Stimulated activated CD4-positive, alpha-beta T cell treated with anti-CD3 and anti-CD28 coated beads, Interleukin-1b, Interleukin-23, amount 100 ng/mL, for 4 hours (primary cell): ENCODE data around the gene DPF1.
"Not testable (repeated sequence)": the region's sequence is repeated elsewhere in the genome, so short reads cannot be mapped to it uniquely, and the experiment has no call there.

Experiments
- DNase-seq, 2 donors: peaks; one replicate each; pipeline ENCODE4 v3.0.0-alpha.2; 2020; ENCODE audit warnings: low read depth in 2 of 2

The DPF1 gene

DNA sequence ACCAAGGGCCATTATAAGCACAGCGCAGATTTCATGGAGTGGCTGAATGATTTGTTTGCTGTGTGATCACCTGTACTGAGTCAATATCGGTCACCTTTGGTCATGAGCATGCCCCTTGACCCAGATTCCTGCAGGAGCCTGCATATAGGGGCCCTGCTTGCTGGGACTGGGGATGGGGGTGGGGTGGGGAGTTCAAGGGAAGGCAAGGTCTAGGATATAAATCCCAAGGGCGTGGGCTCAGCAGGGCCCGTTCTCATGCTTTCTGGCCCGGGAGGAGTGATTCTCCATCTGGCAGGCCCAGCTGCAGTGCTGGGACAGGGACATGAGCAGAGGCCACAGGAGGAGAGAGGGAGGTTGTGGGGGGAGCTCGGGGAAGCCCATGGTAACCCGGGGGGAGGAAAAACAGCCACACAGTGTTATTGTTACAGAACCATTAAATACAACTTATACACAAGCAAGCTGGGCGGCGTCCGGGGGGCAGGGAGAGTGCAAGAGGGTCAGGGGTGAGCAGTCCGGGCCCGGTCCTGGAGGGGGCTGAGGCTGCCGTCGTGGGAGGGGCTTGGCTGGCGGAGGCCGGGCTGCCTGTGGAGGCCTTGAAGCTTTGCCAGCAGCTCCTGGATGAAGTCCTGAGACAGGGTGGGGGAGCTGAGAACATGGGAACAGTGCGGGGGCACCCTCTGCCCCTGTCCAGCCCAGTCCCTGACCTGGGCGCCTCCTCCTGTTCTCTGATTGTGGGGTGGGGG lies 27.0 kb upstream of the DPF1 start:
- no peak for DNase-seq

DNA sequence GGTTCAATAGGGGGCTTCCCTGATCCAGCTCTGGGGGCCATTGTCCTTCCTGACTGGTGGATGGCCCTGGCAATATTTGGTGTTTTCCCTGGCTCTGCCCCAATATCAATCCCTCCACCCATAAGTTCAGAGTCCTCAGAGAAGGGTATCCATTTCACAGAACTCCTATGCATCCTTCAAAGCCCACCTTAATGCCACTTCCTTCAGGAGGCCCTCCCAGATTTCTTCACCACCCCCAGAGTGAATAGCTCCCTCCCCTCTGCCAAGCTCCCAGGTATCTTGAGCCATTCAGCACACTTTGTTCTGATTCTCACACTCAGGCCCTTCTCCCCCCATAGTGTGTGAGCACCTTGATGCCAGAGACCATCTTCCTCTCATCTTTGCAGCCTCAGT lies 26.4 kb upstream of the DPF1 start:
- no peak for DNase-seq

DNA sequence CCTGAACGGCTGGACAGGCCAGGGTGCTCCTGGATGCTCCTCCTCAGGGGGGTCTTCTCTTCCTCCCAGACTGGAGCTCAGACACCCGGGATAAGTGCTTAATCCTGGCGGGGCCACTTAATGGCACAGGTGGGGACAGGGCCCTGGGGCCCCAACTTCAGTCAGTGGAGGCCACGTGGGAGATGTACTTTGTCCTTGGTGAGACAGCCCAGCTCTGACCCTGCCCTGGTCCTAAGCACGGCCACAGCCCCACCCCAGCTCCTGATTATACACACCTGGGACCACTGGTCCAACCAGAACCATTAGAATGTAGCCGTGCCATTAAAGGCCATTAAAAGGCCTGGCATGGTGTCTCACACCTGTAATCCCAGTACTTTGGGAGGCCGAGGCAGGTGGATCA lies 24.4 kb upstream of the DPF1 start:
- DNase-seq = no peak

DNA sequence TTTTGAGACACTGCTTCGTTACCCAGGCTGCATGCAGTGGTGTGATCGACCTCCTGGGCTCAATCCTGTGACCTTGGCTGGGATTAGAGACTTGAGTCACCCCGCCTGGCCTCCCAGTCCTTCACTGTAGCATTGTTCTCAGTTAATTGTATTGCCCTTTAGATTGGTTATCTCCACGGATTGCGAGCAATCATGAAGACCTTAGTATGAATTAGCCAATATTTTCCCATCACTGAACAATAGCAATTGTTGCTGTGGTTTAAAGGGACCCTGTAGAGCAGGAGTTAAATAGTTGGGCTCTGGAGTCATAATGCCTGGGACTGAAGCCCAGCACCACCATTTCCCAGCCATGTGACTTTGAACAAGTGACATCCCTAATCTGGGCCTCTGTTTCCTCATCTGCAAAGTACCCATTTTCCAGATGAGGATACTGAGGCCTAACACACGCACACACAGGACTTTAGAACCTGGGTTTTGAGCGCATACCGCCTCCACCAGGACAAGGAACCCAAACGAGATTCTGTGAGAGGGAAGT lies 23.8 kb upstream of the DPF1 start:
- no peak for DNase-seq

DNA sequence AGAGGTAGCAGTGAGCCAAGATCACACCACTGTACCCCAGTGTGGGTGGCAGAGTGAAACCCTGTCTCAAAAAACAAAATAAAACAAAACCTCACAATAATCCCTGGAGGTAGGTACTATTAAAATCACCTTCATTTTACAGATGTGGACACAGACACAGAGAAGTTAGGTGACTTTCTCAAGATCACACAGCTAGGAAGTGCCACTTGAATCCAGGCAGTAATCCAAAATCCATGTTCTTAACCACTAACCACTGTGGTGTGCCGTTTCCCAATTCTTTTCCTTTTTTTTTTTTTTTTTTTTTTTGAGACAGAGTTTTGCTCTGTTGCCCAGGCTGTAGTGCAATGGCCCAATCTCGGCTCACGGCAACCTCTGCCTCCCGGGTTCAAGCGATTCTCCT lies 23.1 kb upstream of the DPF1 start:
- DNase-seq = no peak

DNA sequence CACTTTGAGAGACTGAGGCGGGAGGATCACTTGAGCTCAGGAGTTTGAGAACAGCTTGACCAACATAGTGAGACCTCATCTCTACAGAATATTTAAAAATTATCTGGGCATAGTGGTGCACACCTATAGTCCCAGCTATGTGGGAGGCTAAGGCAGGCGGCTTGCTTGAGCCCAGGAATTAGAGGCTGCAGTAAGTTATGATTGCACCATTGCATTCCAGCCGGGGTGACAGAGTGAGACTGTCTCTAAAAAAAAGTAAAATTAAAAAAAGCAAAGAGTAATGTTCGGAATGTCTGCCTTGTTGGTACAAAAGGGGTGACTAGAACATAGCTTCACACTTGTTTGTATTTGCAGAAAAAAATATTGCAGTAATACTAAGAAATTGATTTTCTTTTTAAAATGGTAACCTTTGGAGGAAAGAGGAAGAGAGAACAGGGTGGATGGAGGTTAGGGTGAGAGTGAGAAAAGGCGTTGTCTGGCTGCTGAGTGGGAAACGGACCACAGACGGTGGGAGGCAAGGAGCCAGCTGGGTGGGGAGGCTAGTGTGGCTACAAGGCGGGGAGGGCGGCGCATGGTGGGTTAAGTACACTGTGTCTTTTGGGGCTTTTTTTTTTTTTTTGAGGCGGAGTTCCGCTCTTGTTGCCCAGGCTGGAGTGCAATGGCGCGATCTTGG lies 21.9 kb upstream of the DPF1 start:
- DNase-seq = no peak

DNA sequence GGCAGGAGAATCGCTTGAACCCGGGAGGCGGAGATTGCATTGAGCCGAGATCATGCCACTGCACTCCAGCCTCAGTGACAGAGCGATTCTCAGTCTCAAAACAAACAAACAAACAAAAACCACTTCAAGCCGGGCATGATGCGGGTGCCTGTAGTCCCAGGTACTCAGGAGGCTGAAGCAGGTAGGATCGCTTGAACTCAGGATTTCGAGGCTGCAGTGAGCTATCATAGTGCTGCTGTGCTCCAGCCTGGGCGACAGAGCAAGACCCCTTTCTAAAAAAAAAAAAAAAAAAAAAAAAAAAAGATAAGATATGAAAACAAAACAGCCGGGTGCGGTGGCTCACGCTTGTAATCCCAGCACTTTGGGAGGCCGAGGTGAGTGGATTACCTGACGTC lies 19.3 kb upstream of the DPF1 start:
- no peak for DNase-seq

DNA sequence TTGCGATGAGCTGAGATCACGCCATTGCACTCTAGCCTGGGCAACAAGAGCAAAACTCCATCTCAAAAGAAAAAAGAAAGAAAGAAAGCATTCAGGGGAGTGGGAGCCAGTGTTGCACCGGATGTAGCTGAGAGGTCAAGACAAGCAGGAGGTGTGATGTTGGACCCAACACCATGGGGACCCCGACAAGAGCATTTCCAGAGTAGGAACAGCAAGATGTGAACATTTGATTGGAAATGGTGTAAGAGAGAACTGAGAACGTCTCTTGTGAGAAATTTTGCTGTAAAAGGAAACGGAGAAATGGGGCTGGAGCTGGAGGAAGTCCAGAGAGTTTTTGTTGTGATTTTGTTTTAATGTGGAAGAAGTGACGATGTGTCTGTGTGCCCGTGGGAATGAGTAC lies 15.8 kb upstream of the DPF1 start:
- DNase-seq = no peak

DNA sequence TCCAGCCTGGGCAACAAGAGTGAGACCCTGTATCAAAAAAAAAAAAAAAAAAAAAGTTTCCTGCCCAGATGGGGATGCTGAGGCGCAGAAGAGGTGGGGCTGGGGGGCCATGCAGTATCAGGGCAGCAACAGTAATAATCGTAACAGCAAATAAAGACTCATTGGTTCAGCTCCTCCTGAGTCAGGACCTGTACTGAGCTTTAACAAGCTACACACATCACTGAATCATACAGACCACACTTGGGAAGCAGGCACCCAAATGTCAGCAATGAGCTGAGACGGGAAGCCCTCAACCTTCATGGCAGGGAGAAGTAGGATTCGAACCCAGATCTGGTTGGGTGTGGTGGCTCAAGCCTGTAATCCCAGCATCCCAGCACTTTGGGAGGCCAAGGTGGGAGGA lies 10.6 kb upstream of the DPF1 start:
- no peak for DNase-seq

DNA sequence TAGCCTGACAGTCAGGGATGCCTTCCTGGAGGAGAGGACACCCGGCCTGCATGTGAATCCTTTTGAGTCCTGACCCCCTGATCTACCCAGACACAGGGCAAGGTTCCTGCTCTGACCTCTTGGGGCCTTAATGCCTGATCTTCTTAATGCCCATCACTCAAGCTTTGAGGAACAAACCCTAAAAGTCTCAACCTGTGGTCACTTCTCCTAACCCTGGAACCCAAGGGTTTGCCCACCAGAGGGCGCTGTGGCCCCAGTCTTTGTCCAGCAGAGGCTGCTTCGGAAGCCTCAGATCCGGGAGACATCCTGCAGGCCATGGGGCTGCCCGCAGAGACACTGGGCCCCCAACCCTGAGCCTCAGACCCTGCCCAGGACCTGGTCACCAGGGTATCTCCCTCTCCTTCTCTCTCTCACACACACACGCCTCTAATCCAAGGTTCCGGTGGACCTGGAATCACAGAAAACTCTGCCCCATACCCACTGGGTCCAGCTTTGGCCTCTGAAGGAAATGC lies 9.8 kb upstream of the DPF1 start:
- peak; percentile 64 to 77 for DNase-seq

DNA sequence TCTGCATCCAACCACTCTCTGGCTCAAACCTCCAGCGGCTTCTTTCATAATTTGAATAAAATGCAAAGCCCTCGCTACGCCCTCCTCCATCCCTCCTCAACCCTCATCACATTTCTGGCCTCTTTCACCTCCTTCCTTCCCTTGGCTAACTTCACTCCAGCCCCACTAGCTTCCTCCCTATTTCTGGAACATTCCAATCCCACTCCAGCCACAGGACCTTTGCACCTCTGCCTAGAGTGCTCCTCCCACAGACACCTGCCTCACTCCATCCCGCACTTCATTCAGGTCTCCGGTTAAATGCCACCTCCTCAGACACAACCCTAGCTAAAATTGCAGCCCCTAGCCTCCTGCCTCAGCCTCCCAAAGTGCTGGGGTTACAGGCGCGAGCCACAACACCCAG lies 7.9 kb upstream of the DPF1 start:
- DNase-seq = no peak

DNA sequence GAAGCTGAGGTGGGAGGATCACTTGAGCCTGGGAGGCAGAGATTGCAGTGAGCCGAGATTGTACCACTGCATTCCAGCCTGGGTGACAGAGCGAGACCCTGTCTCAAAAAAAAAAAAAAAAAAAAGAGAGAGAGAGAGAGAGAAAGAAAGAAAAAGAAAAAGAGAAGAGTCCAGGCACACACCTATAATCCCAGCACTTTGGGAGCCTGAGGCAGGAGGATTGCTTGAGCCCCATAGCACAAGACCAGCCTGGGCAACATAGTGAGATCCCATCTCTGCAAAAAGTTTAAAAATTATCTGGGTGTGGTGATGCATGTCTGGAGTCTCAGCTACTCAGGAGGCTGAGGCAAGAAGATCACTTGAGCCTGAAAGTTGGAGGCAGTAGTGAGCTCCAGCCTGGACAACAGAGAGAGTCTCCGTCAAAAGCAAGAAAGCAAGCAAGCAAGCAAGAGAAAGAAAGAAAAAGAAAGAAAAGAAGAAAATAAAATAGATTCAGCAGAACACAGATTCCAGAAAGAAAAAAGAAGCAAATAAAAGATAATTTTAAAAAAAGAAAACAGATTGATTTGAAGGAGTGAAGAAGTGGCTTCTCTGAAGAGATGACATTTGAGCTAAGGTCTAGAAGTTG lies 6.6 kb upstream of the DPF1 start:
- DNase-seq = not testable (repeated sequence)

DNA sequence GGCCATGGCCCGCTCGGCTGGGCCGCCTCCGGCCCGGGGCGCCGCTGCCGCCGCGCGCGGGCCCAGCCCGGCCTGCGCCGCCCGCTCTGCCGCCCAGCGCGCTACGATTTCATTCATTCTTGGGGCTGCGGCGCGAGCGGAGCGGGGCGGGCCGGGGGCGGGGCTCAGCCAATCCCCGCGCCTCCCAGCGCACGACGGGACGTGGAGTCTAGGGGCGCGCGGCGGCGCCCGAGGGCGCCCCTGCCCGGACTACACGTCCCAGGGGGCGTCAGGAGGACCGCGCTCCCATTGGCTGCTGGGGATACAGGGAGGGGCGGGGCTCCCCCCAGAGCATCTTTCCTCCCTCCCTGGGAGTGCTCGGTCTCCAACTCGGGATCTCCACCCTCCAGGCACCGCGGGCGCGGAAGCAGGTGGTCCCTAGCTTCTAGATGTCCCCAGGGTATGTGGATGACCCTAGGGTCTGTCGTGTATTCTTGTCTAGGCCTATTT lies 5.6 kb upstream of the DPF1 start:
- DNase-seq = peak; percentile 35 to 60

DNA sequence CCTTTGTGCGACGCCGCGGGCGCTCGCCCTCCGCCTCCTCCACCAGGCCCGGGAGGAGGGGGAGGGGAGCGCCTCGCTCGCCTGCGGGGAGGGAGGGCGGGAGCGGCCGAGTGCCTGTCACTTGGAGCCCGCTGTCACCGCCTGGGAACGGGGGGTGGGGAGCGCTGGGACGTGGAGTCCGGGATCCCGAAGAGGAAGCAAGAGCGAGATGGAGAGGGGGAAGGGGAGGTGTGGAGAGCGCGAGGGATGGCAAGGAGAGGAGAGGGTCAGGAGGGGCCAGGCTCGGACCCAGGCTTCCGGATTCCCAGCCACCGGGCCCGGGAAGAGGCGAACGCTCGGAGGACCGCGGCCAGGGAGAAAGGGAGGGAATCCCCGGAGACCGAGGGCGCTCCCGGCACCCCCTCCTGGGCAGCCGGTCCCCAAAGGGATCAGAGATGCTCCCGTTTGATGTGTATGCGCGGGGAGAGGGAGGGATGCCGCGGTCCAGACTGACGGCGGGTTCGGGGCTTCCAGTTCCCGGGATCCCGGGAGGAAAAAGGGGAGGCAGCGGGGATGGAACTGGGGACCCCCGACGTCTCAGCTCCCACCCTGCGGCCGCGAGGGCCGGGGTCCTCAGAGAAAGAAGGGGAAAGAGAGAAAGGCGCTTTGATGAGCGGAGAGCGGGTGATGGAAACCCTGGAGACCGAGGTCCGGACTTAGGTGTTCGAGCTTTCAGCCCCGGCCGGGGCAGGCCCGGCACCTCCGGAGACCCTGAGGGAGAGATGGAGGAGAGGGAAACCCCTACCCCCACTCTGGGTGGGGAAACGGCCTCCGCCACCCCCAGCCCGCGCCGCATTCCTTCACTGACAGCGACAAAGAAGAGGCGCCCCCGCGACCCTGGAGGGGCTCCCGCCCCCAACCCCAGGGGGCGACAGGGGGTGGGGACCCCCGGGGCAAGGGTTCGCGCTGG lies 4.7 kb upstream of the DPF1 start:
- DNase-seq = no peak

DNA sequence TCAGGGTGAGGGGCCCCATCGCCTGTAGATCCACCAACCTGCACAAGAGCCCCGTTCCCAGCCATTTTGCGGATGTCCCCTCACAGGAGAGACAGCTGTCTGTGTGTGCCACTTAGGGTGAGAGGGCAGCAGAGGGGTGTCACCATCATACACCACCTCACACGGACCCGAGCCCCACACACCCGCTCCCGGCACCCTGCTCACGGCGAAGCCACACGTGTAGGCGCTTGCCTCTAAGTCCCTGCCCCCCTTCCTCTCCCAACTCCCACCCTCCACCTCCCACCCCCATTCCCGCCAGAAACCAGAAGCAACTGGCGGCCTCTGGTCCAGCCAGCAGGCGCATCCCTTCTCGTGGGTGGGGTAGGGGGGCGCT lies 4.0 kb upstream of the DPF1 start:
- no peak for DNase-seq

DNA sequence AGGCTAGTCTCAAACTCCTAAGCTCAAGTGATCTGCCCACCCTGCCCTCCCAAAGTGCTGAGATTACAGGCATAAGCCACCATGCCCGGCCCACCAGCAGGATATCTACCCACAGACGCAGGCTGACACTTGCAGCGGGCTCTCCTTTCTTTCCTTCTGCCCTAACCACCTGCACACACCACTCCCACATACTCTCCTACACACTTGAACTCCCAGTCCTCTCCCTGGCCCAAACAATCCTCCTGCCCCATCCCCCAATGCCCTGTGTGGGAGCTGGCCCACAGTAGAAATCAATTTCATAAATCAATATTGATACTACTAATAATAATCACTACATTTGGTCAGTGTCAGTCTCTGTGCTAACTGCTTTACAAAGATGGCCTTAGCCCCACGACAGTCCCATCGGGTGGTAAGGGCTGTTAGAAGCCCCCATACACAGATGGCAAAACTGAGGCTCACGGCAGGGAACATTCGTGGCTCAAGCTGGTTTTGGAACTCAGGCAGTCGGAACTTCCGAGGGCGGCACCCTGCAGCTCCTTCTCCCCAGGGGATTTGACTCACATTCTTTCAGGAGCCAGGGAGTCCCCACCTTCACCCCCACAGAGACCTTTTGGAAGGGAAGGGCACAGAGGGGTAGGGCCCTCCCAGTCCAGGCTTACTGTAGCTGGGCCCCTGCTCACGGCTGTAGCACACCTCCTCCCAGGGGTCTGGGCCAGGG lies 3.4 kb upstream of the DPF1 start:
- no peak for DNase-seq

DNA sequence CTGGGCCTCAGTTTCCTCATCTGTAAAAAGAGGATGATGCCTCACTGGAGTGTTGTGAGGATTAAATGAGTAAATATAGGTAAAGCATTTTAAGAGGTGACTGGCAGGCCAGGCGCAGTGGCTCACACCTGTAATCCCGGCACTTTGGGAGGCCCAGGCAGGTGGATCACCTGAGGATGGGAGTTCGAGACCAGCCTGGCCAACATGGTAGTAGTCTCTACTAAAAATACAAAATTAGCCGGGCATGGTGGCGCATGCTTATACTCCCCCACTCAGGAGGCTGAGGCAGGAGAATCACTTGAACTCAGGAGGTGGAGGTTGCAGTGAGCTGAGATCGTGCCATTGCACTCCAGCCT lies 819 bp upstream of the DPF1 start:
- not testable (repeated sequence) for DNase-seq

DNA sequence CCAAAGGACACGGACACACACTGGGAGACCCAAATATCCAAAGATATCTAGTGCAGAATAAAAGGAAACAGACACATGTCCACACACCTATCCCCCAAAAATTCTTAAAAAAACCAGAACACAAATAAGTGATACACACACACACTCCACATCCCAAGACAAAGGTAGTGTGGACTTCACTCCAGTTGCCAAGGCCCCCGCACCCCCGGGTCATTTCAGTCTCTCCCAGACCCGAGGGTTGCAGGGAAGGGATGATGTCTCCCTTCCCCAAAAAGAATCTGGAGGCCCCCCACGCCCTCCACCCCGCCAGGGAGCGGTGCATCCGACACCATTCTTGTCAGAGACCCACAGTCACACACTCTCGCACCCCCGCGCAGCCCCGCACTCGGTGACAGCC lies 407 bp downstream of the DPF1 start:
- DNase-seq = no peak

DNA sequence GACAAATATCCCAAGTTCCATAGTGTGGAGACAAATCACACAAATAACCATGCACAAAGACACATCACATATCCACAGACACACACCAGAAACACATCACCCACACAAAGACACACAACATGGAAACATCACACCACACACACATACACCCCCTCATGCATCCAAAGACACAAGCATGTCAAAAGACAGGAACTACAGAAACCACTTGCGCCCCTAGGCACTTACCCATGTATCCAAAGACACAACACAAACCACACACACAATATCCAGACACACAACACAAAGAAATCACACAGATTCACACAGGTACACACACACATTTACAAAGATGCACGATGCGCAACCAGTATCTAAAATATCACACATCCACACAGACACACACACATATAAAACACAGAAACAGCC lies 901 bp downstream of the DPF1 start:
- DNase-seq = no peak

DNA sequence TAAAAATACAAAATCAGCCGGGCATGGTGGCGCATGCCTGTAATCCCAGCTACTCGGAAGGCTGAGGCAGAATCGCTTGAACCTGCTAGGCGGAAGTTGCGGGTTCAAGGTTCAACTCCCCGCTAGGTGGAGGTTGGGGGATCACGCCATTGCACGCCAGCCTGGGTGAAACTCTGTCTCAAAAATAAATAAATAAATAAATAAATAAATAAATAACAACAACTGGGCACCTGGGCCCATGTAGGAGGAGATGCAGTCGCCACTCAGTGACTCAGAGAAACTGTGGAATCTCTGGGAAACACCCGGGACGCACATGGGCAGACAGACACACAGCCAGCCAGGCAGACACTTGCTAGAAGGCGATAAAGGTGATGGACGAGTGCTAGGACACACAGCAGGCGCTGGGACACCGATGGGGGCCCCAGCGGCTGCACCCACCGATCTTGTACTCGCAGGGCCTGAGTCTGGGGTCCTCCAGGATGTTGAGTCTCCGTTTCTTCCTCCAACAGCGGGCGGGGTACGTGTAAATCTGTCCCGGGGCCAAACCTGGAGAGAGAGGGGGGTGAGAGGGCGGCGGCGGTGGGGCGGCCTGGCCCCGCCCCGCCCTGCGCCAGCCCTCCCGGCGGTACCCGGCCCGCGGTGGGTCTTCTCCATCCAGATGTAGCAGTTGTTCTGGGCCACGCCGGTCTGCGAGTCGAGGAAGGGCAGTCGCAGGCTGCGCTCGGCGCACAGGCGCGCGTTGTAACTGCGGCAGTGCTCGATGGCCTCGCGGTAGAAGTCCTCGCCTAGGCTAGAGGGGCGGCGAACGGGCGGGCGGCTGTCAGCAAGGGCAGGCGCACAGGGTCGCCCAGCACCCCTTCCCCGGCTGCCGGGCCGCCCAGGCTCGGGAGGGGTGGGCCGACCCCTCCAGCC lies 1.8 kb downstream of the DPF1 start:
- DNase-seq = no peak
